ENCODE measurements around the gene BBX.

The BBX gene

GRCh38 chr3:107738486-107739183 is 215.9 kb downstream of the BBX start:
- no peak for DNase-seq (ENCODE audit: extremely low read depth, low read depth)
- TF ChIP-seq CTCF (IDR thresholded peaks at IDR 0.05; ENCODE audit: low read depth, low read length): no peak

GRCh38 chr3:107739227-107739626 is 216.5 kb downstream of the BBX start:
- DNase-seq (ENCODE audit: extremely low read depth, low read depth): no peak
- TF ChIP-seq CTCF (IDR thresholded peaks at IDR 0.05; ENCODE audit: low read depth, low read length): no peak

- peak; percentile 50 for TF ChIP-seq CTCF (IDR thresholded peaks at IDR 0.05; ENCODE audit: low read depth, low read length)
- DNase-seq (ENCODE audit: extremely low read depth, low read depth): no peak
These were observed 218.5 kb downstream of the BBX start for GRCh38 chr3:107740992-107741896.

DNA sequence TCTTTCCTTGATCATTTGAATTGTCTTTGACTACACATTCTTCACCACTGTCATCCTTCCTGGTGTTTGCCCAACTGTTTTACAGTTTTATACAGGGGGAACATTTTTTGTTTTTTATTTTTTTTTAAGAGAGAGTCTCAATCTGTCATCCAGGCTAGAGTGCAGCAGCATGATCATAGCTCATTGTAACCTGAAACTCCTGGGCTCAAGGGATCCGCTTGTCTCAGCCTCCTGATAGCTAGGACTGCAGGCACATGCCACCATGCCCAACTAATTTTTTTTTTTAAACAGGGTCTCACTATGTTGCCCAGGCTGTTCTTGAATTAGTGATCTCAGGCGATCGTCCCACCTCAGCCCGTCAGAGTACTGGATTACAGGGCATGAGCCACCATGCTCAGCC is 222.6 kb downstream of the BBX start:
- no peak for TF ChIP-seq CTCF (IDR thresholded peaks at IDR 0.05; ENCODE audit: low read depth, low read length)
- DNase-seq (ENCODE audit: extremely low read depth, low read depth): no peak

GRCh38 chr3:107752202-107752990 is 229.6 kb downstream of the BBX start:
- TF ChIP-seq CTCF (IDR thresholded peaks at IDR 0.05; ENCODE audit: low read depth, low read length): peak; percentile 41

GRCh38 chr3:107753494-107753893 is 230.7 kb downstream of the BBX start:
- TF ChIP-seq CTCF (IDR thresholded peaks at IDR 0.05; ENCODE audit: low read depth, low read length): peak; percentile 52
- no peak for DNase-seq (ENCODE audit: extremely low read depth, low read depth)

More at GRCh38 chr3:107752202-107752990, 229.6 kb downstream of the BBX start:
- DNase-seq (ENCODE audit: extremely low read depth, low read depth): no peak
